IPS-15b (cell line): ENCODE results near the gene MEX3C.

ENCODE experiments used
- H3K27me3 ChIP-seq: one replicate; pipeline ENCODE4 v1.6.1; 2013; ENCODE audit warnings: low read length; ENCODE audit not compliant: control insufficient read depth, insufficient read depth
- H3K36me3 ChIP-seq: one replicate; pipeline ENCODE4 v1.6.1; 2013; ENCODE audit warnings: low read length; ENCODE audit not compliant: control insufficient read depth, insufficient read depth
- H3K4me1 ChIP-seq: one replicate; pipeline ENCODE4 v1.6.1; 2013; ENCODE audit warnings: mild to moderate bottlenecking, low read length; ENCODE audit not compliant: control insufficient read depth, insufficient read depth
- H3K4me3 ChIP-seq: one replicate; pipeline ENCODE4 v1.5.1; 2013; ENCODE audit warnings: low read depth, low read length
- H3K9ac ChIP-seq: one replicate; pipeline ENCODE4 v1.6.1; 2013; ENCODE audit warnings: low read depth, mild to moderate bottlenecking, low read length
- H3K9me3 ChIP-seq: one replicate; pipeline ENCODE4 v1.6.1; 2013; ENCODE audit warnings: mild to moderate bottlenecking, low read length; ENCODE audit not compliant: control insufficient read depth, insufficient read depth

The MEX3C gene

GRCh38 chr18:51164761-51165281 is 32.7 kb downstream of the MEX3C start:
- H3K36me3 ChIP-seq = no peaks in the 10 kb centered on the region
- no peaks in the 10 kb centered on the region for H3K9me3 ChIP-seq
- peaks cover 11% of the 10 kb centered on the region for H3K4me1 ChIP-seq
- H3K4me3 ChIP-seq = no peak overlapping the region
- H3K27me3 ChIP-seq = no peaks in the 10 kb centered on the region
- H3K9ac ChIP-seq = no peak overlapping the region

- H3K36me3 ChIP-seq = no peaks in the 10 kb centered on the region
- peaks cover 11% of the 10 kb centered on the region for H3K4me1 ChIP-seq
- no peak overlapping the region for H3K4me3 ChIP-seq
- no peak overlapping the region for H3K9ac ChIP-seq
- no peaks in the 10 kb centered on the region for H3K27me3 ChIP-seq
- no peaks in the 10 kb centered on the region for H3K9me3 ChIP-seq
Measured at GRCh38 chr18:51164342-51164741, 33.1 kb downstream of the MEX3C start.

- H3K4me1 ChIP-seq = peaks cover 11% of the 10 kb centered on the region
- H3K36me3 ChIP-seq = no peaks in the 10 kb centered on the region
- H3K9ac ChIP-seq = peak overlapping the region; percentile 10
- H3K27me3 ChIP-seq = no peaks in the 10 kb centered on the region
- no peak overlapping the region for H3K4me3 ChIP-seq
- no peaks in the 10 kb centered on the region for H3K9me3 ChIP-seq
Measured at GRCh38 chr18:51163543-51163942, 33.9 kb downstream of the MEX3C start.

DNA sequence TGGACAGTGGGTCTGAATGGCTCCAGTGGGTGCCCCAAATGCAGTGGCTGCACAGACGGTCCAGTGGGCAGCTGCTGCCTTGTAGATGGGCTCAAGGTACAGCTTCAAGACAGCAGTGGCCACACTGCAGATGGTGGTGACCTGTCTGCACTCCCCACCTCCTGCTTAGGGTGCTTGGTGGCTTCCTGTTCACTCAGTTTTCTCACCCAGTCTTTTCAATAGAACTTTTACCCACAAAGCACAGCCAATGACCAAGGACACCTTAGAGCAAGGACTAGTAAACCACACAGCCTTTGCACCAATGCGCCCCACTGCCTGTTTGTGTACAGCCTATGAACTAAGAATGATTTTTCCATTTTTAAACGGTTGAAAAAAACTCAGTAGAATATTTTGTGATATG is 34.9 kb downstream of the MEX3C start:
- Histone ChIP-seq H3K4me1 (peaks cover 9% of the 10 kb centered on the region), H3K9ac (no peak overlapping the region), H3K9me3 (no peaks in the 10 kb centered on the region), H3K36me3 (no peaks in the 10 kb centered on the region), H3K4me3 (no peak overlapping the region), H3K27me3 (no peaks in the 10 kb centered on the region)

- no peaks in the 10 kb centered on the region for H3K36me3 ChIP-seq
- H3K27me3 ChIP-seq = no peaks in the 10 kb centered on the region
- no peaks in the 10 kb centered on the region for H3K9me3 ChIP-seq
- peaks cover 6% of the 10 kb centered on the region for H3K4me1 ChIP-seq
- H3K9ac ChIP-seq = no peak overlapping the region
- no peak overlapping the region for H3K4me3 ChIP-seq
Measured at GRCh38 chr18:51160646-51161045, 36.8 kb downstream of the MEX3C start.

DNA sequence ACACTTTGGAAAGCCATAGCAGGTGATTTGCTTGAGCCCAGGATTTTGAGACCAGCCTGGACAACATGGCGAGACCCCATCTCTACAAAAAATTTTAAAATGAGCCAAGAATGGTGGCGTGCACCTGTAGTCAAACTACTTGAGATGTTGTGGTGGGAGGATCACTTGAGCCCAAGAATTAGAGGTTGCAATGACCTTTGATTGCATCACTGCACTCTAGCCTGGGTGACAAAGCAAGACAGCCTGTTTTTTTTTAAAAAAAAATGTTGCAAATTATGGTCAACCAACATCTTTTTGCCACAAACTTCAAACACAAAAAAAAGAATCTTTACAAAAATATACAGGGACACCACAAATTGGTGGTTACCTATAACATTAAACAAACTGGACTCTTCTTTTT is 40.3 kb downstream of the MEX3C start:
- no peak overlapping the region for H3K4me3 ChIP-seq
- no peaks in the 10 kb centered on the region for H3K36me3 ChIP-seq
- H3K27me3 ChIP-seq = no peaks in the 10 kb centered on the region
- H3K9ac ChIP-seq = no peak overlapping the region
- no peaks in the 10 kb centered on the region for H3K9me3 ChIP-seq
- no peaks in the 10 kb centered on the region for H3K4me1 ChIP-seq

- Histone ChIP-seq H3K9me3 (no peaks in the 10 kb centered on the region), H3K4me3 (no peak overlapping the region), H3K9ac (no peak overlapping the region), H3K27me3 (no peaks in the 10 kb centered on the region), H3K36me3 (no peaks in the 10 kb centered on the region), H3K4me1 (no peaks in the 10 kb centered on the region)
Measured at GRCh38 chr18:51154431-51155063, 42.9 kb downstream of the MEX3C start.

GRCh38 chr18:51153659-51154371 is 43.7 kb downstream of the MEX3C start:
- H3K4me3 ChIP-seq = no peak overlapping the region
- H3K4me1 ChIP-seq = no peaks in the 10 kb centered on the region
- H3K9ac ChIP-seq = no peak overlapping the region
- no peaks in the 10 kb centered on the region for H3K9me3 ChIP-seq
- no peaks in the 10 kb centered on the region for H3K36me3 ChIP-seq
- H3K27me3 ChIP-seq = no peaks in the 10 kb centered on the region

GRCh38 chr18:51151568-51152511 is 45.6 kb downstream of the MEX3C start:
- no peaks in the 10 kb centered on the region for H3K4me1 ChIP-seq

DNA sequence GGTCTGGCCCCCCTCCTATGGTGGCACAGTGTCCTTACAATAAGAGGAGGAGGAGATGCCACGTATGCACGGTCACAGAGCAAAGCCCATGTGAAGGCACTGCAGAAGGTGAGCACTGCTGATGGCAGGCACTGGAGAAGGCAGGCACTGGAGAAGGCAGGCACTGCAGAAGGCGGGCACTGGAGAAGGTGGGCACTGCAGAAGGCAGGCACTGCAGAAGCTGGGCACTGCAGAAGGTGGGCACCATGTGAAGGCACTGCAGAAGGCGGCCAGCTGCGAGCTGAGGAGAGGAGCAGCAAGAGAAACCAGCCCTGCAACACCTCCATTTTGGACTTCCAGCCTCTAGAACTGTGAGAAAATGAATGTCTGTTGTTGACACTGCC is 46.3 kb downstream of the MEX3C start:
- Histone ChIP-seq H3K9me3 (no peaks in the 10 kb centered on the region), H3K4me3 (no peak overlapping the region), H3K4me1 (no peaks in the 10 kb centered on the region), H3K27me3 (no peaks in the 10 kb centered on the region), H3K36me3 (no peaks in the 10 kb centered on the region), H3K9ac (no peak overlapping the region)

More at GRCh38 chr18:51151568-51152511, 45.6 kb downstream of the MEX3C start:
- H3K9ac ChIP-seq = no peak overlapping the region
- H3K36me3 ChIP-seq = no peaks in the 10 kb centered on the region
- H3K27me3 ChIP-seq = no peaks in the 10 kb centered on the region
- H3K9me3 ChIP-seq = no peaks in the 10 kb centered on the region
- no peak overlapping the region for H3K4me3 ChIP-seq

GRCh38 chr18:51150113-51150700 is 47.3 kb downstream of the MEX3C start:
- Histone ChIP-seq H3K4me1 (no peaks in the 10 kb centered on the region), H3K9me3 (no peaks in the 10 kb centered on the region), H3K27me3 (no peaks in the 10 kb centered on the region), H3K4me3 (no peak overlapping the region), H3K9ac (no peak overlapping the region), H3K36me3 (no peaks in the 10 kb centered on the region)
